K562 (cell line): ENCODE results near the gene SULT2B1. TPM values are rescaled to one million over a fixed set of nuclear protein-coding genes. Genes with fewer than 3 reads are reported as not detected.

Source experiments
- ATF3 ChIP-seq, 2 experiments: fragments of 450-650 bp in 1 of 2; sonication (generic) in 1 of 2; formaldehyde crosslinking in 1 of 2; IDR thresholded peaks in 1 of 2; conservative IDR thresholded peaks in 1 of 2; 2 replicates each; pipeline versions ENCODE4 v1.6.1 to v1.8.1; 2016 to 2023; ENCODE audit warnings: mild to moderate bottlenecking in 2 of 2, moderate library complexity in 2 of 2, inconsistent platforms in 1 of 2, missing genetic modification reagents in 1 of 2
- CUX1 ChIP-seq: fragments of 200-800 bp; sonication (Bioruptor generic); IDR thresholded peaks from 2 replicates; pipeline ENCODE4 v1.6.1; 2016; ENCODE audit warnings: missing genetic modification characterization, missing compliant biosample characterization
- EGR1 ChIP-seq: fragments of 450-650 bp; conservative IDR thresholded peaks from 2 replicates; pipeline ENCODE4 v1.6.1; 2017; ENCODE audit warnings: mild to moderate bottlenecking
- EP300 ChIP-seq: IDR thresholded peaks from 2 replicates; pipeline ENCODE4 v1.6.1; 2012; ENCODE audit warnings: low read length, improper control_type of control experiment
- ERF ChIP-seq: fragments of 450-650 bp; formaldehyde crosslinking; IDR thresholded peaks from 2 replicates; pipeline ENCODE4 v1.4.0; 2020; ENCODE audit warnings: mild to moderate bottlenecking, mixed read lengths
- EWSR1 ChIP-seq: fragments of 450-650 bp; IDR thresholded peaks from 2 replicates; pipeline ENCODE4 v1.6.1; 2018; ENCODE audit warnings: borderline replicate concordance, mild to moderate bottlenecking, low read depth, moderate library complexity; ENCODE audit not compliant: partially characterized antibody
- KHSRP ChIP-seq: fragments of 450-650 bp; IDR thresholded peaks from 2 replicates; pipeline ENCODE4 v1.6.1; 2017
- LEF1 ChIP-seq: fragments of 450-650 bp; IDR thresholded peaks from 2 replicates; pipeline ENCODE4 v1.6.1; 2016; ENCODE audit warnings: mild to moderate bottlenecking
- NRF1 ChIP-seq, 2 experiments: fragments of 450-650 bp; IDR thresholded peaks in 1 of 2; conservative IDR thresholded peaks in 1 of 2; 2 replicates each; pipeline ENCODE4 v1.6.1; 2014; ENCODE audit warnings: mild to moderate bottlenecking in 2 of 2
- POLR2A ChIP-seq: fragments of 450-650 bp; conservative IDR thresholded peaks from 2 replicates; pipeline ENCODE4 v1.6.1; 2016
- ZBTB49 ChIP-seq: sonication (generic); formaldehyde crosslinking; IDR thresholded peaks from 2 replicates; pipeline ENCODE4 v1.8.0; 2022; ENCODE audit warnings: missing genetic modification reagents, mild to moderate bottlenecking, borderline replicate concordance
- ZNF143 ChIP-seq: sonication (generic); formaldehyde crosslinking; IDR thresholded peaks from 2 replicates; pipeline ENCODE4 v1.9.0; 2022; ENCODE audit warnings: mild to moderate bottlenecking, missing genetic modification reagents
- ZNF165 ChIP-seq: fragments of 250-450 bp; sonication (Bioruptor Pico); IDR thresholded peaks from 2 replicates; pipeline ENCODE4 v1.4.0; 2020; ENCODE audit warnings: borderline replicate concordance
- ZNF518B ChIP-seq: fragments of 250-450 bp; sonication (Bioruptor Pico); IDR thresholded peaks from 2 replicates; pipeline ENCODE4 v1.5.0; 2021; ENCODE audit warnings: mild to moderate bottlenecking, moderate library complexity
- polyA plus RNA-seq, 8 experiments: library from polyadenylated mRNA; depleted of rRNA in 4 of 8; stranded (reverse) in 5 of 8; unstranded in 3 of 8; fragments of >200 nt; fragmentation: Nextera tagmentation in 2 of 8; fragmentation: Illumina TruSeq in 1 of 8; extraction: Ambion mirVana in 2 of 8; extraction: Trizol in 1 of 8; gene quantifications; 2 replicates each; pipeline versions ENCODE4 v1.2.1 to v1.2.3, GENCODE V29; 2011 to 2014; ENCODE audit warnings: inconsistent platforms in 1 of 8, missing spikeins in 1 of 8
- total RNA-seq, 7 experiments: library from RNA; depleted of rRNA in 6 of 7; stranded (reverse); fragments of >200 nt in 6 of 7; fragmentation: Illumina TruSeq in 2 of 7; extraction: Trizol in 2 of 7; gene quantifications; 2 replicates each; pipeline versions ENCODE4 v1.2.1 to v1.2.3, GENCODE V29; 2011 to 2021; ENCODE audit warnings: low replicate concordance in 1 of 7

The SULT2B1 gene
- total and polyA plus RNA-seq, 9 of the 15 experiments (the other 6 are each of a cell fraction or from before 2014, with no cell fraction given): 0.09 to 0.62 (median 0.22) TPM; not detected in 2

- 0 out of 2 replicates have a peak, but pooled peaks have one; percentile 5 for TF ChIP-seq LEF1
- no peak for TF ChIP-seq ERF (CRISPR knock-in tag)
- peak; percentile 96 for TF ChIP-seq ATF3 (IDR thresholded peaks at IDR 0.05)
- TF ChIP-seq ATF3 (CRISPR knock-in tag; conservative IDR thresholded peaks at IDR 0.05): no peak
- peak; percentile 23; the same call in 1 of the 2 replicates for TF ChIP-seq ZNF143 (CRISPR knock-in tag)
- no peak for TF ChIP-seq EWSR1
- TF ChIP-seq EP300: no peak
- TF ChIP-seq KHSRP: peak; percentile 83
- peak; percentile 61 for TF ChIP-seq POLR2A
- TF ChIP-seq CUX1 (CRISPR knock-in tag): no peak
- TF ChIP-seq EGR1: peak; percentile 21; the same call in 1 of the 2 replicates
- TF ChIP-seq ZNF165: no peak
- TF ChIP-seq ZBTB49 (CRISPR knock-in tag): no peak
- no peak for TF ChIP-seq ZNF518B (CRISPR knock-in tag)
- TF ChIP-seq NRF1 (conservative IDR thresholded peaks at IDR 0.05 in 1 of 2, IDR thresholded peaks at IDR 0.05 in 1 of 2): peak in 1 of 2 experiments; percentile 11; a peak in 1 of 4 replicates
Observed at GRCh38 chr19:48638831-48639381, 86.9 kb downstream of the SULT2B1 start (continued).
